Measurements from ENCODE around the gene CAMSAP2.
"Not testable (repeated sequence)": the region's sequence is repeated elsewhere in the genome, so short reads cannot be mapped to it uniquely, and the experiment has no call there.

Gene CAMSAP2

GRCh38 chr1:200780545-200781369, 42.1 kb downstream of the CAMSAP2 start:
- WGBS (ENCODE audit: insufficient coverage, insufficient read length): no CpG with 5 or more reads among the region's 5 CpGs
- no peak for DNase-seq (ENCODE audit: low read depth, low spot score)
- H3K27ac ChIP-seq (ENCODE audit: low read length): no peak overlapping the region
- H3K4me3 ChIP-seq (ENCODE audit: low read length): no peak overlapping the region
- no peaks in the 10 kb centered on the region for H3K36me3 ChIP-seq (ENCODE audit: control insufficient read depth, insufficient read depth, low read length)
- no peaks in the 10 kb centered on the region for H3K27me3 ChIP-seq (ENCODE audit: control insufficient read depth, insufficient read depth, low read length)
- H3K4me1 ChIP-seq (ENCODE audit: control insufficient read depth, insufficient read depth, low read length): peaks cover 2% of the 10 kb centered on the region; the same call in 1 of the 2 replicates
- H3K9me3 ChIP-seq (ENCODE audit: control insufficient read depth, insufficient read depth, low read length): no peaks in the 10 kb centered on the region

- Histone ChIP-seq H3K4me1 (ENCODE audit: control insufficient read depth, insufficient read depth, low read length) (peaks cover 2% of the 10 kb centered on the region; the same call in 1 of the 2 replicates), H3K27me3 (ENCODE audit: control insufficient read depth, insufficient read depth, low read length) (no peaks in the 10 kb centered on the region), H3K36me3 (ENCODE audit: control insufficient read depth, insufficient read depth, low read length) (no peaks in the 10 kb centered on the region), H3K9me3 (ENCODE audit: control insufficient read depth, insufficient read depth, low read length) (no peaks in the 10 kb centered on the region), H3K27ac (ENCODE audit: low read length) (no peak overlapping the region), H3K4me3 (ENCODE audit: low read length) (no peak overlapping the region)
- WGBS (ENCODE audit: insufficient coverage, insufficient read length): no CpG with 5 or more reads among the region's 6 CpGs
- DNase-seq (ENCODE audit: low read depth, low spot score): no peak
These were observed 45.2 kb downstream of the CAMSAP2 start for GRCh38 chr1:200783926-200784325.

GRCh38 chr1:200784576-200784975, 45.9 kb downstream of the CAMSAP2 start:
- Histone ChIP-seq H3K36me3 (ENCODE audit: control insufficient read depth, insufficient read depth, low read length) (no peaks in the 10 kb centered on the region), H3K27ac (ENCODE audit: low read length) (no peak overlapping the region), H3K4me3 (ENCODE audit: low read length) (no peak overlapping the region), H3K4me1 (ENCODE audit: control insufficient read depth, insufficient read depth, low read length) (peaks cover 2% of the 10 kb centered on the region; the same call in 1 of the 2 replicates), H3K9me3 (ENCODE audit: control insufficient read depth, insufficient read depth, low read length) (no peaks in the 10 kb centered on the region), H3K27me3 (ENCODE audit: control insufficient read depth, insufficient read depth, low read length) (no peaks in the 10 kb centered on the region)
- no CpG with 5 or more reads among the region's 4 CpGs for WGBS (ENCODE audit: insufficient coverage, insufficient read length)
- DNase-seq (ENCODE audit: low read depth, low spot score): no peak

- Histone ChIP-seq H3K4me3 (ENCODE audit: low read length) (no peak overlapping the region), H3K4me1 (ENCODE audit: control insufficient read depth, insufficient read depth, low read length) (no peaks in the 10 kb centered on the region), H3K27ac (ENCODE audit: low read length) (no peak overlapping the region), H3K27me3 (ENCODE audit: control insufficient read depth, insufficient read depth, low read length) (no peaks in the 10 kb centered on the region), H3K9me3 (ENCODE audit: control insufficient read depth, insufficient read depth, low read length) (no peaks in the 10 kb centered on the region), H3K36me3 (ENCODE audit: control insufficient read depth, insufficient read depth, low read length) (no peaks in the 10 kb centered on the region)
- DNase-seq (ENCODE audit: low read depth, low spot score): no peak
- WGBS (ENCODE audit: insufficient coverage, insufficient read length): no CpG with 5 or more reads among the region's 4 CpGs
These were observed 48.1 kb downstream of the CAMSAP2 start for GRCh38 chr1:200786788-200787187.

- WGBS (ENCODE audit: insufficient coverage, insufficient read length): no CpG with 5 or more reads among the region's 1 CpG
- Histone ChIP-seq H3K27me3 (ENCODE audit: control insufficient read depth, insufficient read depth, low read length) (no peaks in the 10 kb centered on the region), H3K4me1 (ENCODE audit: control insufficient read depth, insufficient read depth, low read length) (no peaks in the 10 kb centered on the region), H3K4me3 (ENCODE audit: low read length) (no peak overlapping the region), H3K9me3 (ENCODE audit: control insufficient read depth, insufficient read depth, low read length) (no peaks in the 10 kb centered on the region), H3K27ac (ENCODE audit: low read length) (no peak overlapping the region), H3K36me3 (ENCODE audit: control insufficient read depth, insufficient read depth, low read length) (no peaks in the 10 kb centered on the region)
- DNase-seq (ENCODE audit: low read depth, low spot score): no peak
These were observed 49.2 kb downstream of the CAMSAP2 start for GRCh38 chr1:200787896-200788387.

GRCh38 chr1:200791012-200791411, 52.3 kb downstream of the CAMSAP2 start:
- DNase-seq (ENCODE audit: low read depth, low spot score); H3K36me3 ChIP-seq (ENCODE audit: control insufficient read depth, insufficient read depth, low read length); H3K27ac ChIP-seq (ENCODE audit: low read length); H3K27me3 ChIP-seq (ENCODE audit: control insufficient read depth, insufficient read depth, low read length); H3K4me1 ChIP-seq (ENCODE audit: control insufficient read depth, insufficient read depth, low read length); H3K9me3 ChIP-seq (ENCODE audit: control insufficient read depth, insufficient read depth, low read length); H3K4me3 ChIP-seq (ENCODE audit: low read length): not testable (repeated sequence)
- no CpG with 5 or more reads among the region's 6 CpGs for WGBS (ENCODE audit: insufficient coverage, insufficient read length)

- no peaks in the 10 kb centered on the region for H3K9me3 ChIP-seq (ENCODE audit: control insufficient read depth, insufficient read depth, low read length)
- no peak for DNase-seq (ENCODE audit: low read depth, low spot score)
- no peak overlapping the region for H3K4me3 ChIP-seq (ENCODE audit: low read length)
- no peaks in the 10 kb centered on the region for H3K4me1 ChIP-seq (ENCODE audit: control insufficient read depth, insufficient read depth, low read length)
- H3K27me3 ChIP-seq (ENCODE audit: control insufficient read depth, insufficient read depth, low read length): no peaks in the 10 kb centered on the region
- H3K36me3 ChIP-seq (ENCODE audit: control insufficient read depth, insufficient read depth, low read length): no peaks in the 10 kb centered on the region
- no CpG with 5 or more reads among the region's 2 CpGs for WGBS (ENCODE audit: insufficient coverage, insufficient read length)
- H3K27ac ChIP-seq (ENCODE audit: low read length): no peak overlapping the region
These were observed 55.0 kb downstream of the CAMSAP2 start for GRCh38 chr1:200793677-200794076.

- H3K9me3 ChIP-seq (ENCODE audit: control insufficient read depth, insufficient read depth, low read length): no peaks in the 10 kb centered on the region
- no peaks in the 10 kb centered on the region for H3K36me3 ChIP-seq (ENCODE audit: control insufficient read depth, insufficient read depth, low read length)
- no CpG with 5 or more reads among the region's 1 CpG for WGBS (ENCODE audit: insufficient coverage, insufficient read length)
- H3K4me1 ChIP-seq (ENCODE audit: control insufficient read depth, insufficient read depth, low read length): no peaks in the 10 kb centered on the region
- H3K27ac ChIP-seq (ENCODE audit: low read length): no peak overlapping the region
- H3K4me3 ChIP-seq (ENCODE audit: low read length): no peak overlapping the region
- DNase-seq (ENCODE audit: low read depth, low spot score): no peak
- H3K27me3 ChIP-seq (ENCODE audit: control insufficient read depth, insufficient read depth, low read length): no peaks in the 10 kb centered on the region
These were observed 55.9 kb downstream of the CAMSAP2 start for GRCh38 chr1:200794506-200795065.

- Histone ChIP-seq H3K27ac (ENCODE audit: low read length) (no peak overlapping the region), H3K4me3 (ENCODE audit: low read length) (no peak overlapping the region), H3K9me3 (ENCODE audit: control insufficient read depth, insufficient read depth, low read length) (no peaks in the 10 kb centered on the region), H3K36me3 (ENCODE audit: control insufficient read depth, insufficient read depth, low read length) (no peaks in the 10 kb centered on the region), H3K27me3 (ENCODE audit: control insufficient read depth, insufficient read depth, low read length) (no peaks in the 10 kb centered on the region), H3K4me1 (ENCODE audit: control insufficient read depth, insufficient read depth, low read length) (no peaks in the 10 kb centered on the region)
- whole genome bisulfite sequencing (ENCODE audit: insufficient coverage, insufficient read length): no CpG with 5 or more reads among the region's 1 CpG
- no peak for DNase-seq (ENCODE audit: low read depth, low spot score)
These were observed 56.5 kb downstream of the CAMSAP2 start for GRCh38 chr1:200795156-200795555.

GRCh38 chr1:200802042-200802441, 63.3 kb downstream of the CAMSAP2 start:
- no peak for DNase-seq (ENCODE audit: low read depth, low spot score)
- Histone ChIP-seq H3K27me3 (ENCODE audit: control insufficient read depth, insufficient read depth, low read length) (no peaks in the 10 kb centered on the region), H3K9me3 (ENCODE audit: control insufficient read depth, insufficient read depth, low read length) (no peaks in the 10 kb centered on the region), H3K27ac (ENCODE audit: low read length) (no peak overlapping the region), H3K4me1 (ENCODE audit: control insufficient read depth, insufficient read depth, low read length) (no peaks in the 10 kb centered on the region; the same call in 1 of the 2 replicates), H3K4me3 (ENCODE audit: low read length) (no peak overlapping the region), H3K36me3 (ENCODE audit: control insufficient read depth, insufficient read depth, low read length) (no peaks in the 10 kb centered on the region)
- no CpG with 5 or more reads among the region's 2 CpGs for WGBS (ENCODE audit: insufficient coverage, insufficient read length)

All from iPS DF 6.9 (cell line).